Thymus (tissue), 11 donors: ENCODE data around the gene RTKN2. TPM values are rescaled to one million over a fixed set of nuclear protein-coding genes. Genes with fewer than 3 reads are reported as not detected.

Experiments used
- DNase-seq, 9 donors: peaks; one replicate each; pipeline ENCODE4 v3.0.0-alpha.2; 2013; ENCODE audit warnings: low spot score in 9 of 9, low read depth in 6 of 9, missing footprints in 1 of 9
- H3K27ac ChIP-seq, 2 donors: one replicate each; pipeline ENCODE4 v1.5.1; 2013; ENCODE audit warnings: control low read depth in 1 of 2, low read depth in 1 of 2, low read length in 1 of 2, mild to moderate bottlenecking in 1 of 2, moderate library complexity in 1 of 2
- H3K27me3 ChIP-seq, 2 donors: one replicate each; pipeline ENCODE4 v1.5.1; 2013; ENCODE audit warnings: low read length in 1 of 2; ENCODE audit not compliant: control insufficient read depth in 2 of 2, insufficient read depth in 1 of 2
- H3K36me3 ChIP-seq, 2 donors: one replicate each; pipeline ENCODE4 v1.5.1; 2013; ENCODE audit warnings: low read length in 1 of 2, mild to moderate bottlenecking in 1 of 2, moderate library complexity in 1 of 2; ENCODE audit not compliant: control insufficient read depth in 2 of 2, insufficient read depth in 2 of 2
- H3K4me1 ChIP-seq, 2 donors: one replicate each; pipeline ENCODE4 v1.5.1; 2013; ENCODE audit warnings: low read length in 2 of 2; ENCODE audit not compliant: control insufficient read depth in 2 of 2, insufficient read depth in 2 of 2
- H3K4me3 ChIP-seq, 2 donors: one replicate each; pipeline ENCODE4 v1.5.1; 2013; ENCODE audit warnings: low read length in 2 of 2, control low read depth in 1 of 2, mild to moderate bottlenecking in 1 of 2
- H3K9me3 ChIP-seq, 2 donors: one replicate each; pipeline ENCODE4 v1.5.1; 2013; ENCODE audit warnings: low read length in 1 of 2, mild to moderate bottlenecking in 1 of 2; ENCODE audit not compliant: control insufficient read depth in 2 of 2, insufficient read depth in 1 of 2
- WGBS: extraction: QIAGEN DNeasy Blood & Tissue Kit; methylation state at CpG from one replicate; pipeline ENCODE4 v1.1.7; 2013; 5-methylcytosine and 5-hydroxymethylcytosine counted together
- polyA plus RNA-seq: library from polyadenylated mRNA; stranded (reverse); fragments of 200-250 nt; gene quantifications from one replicate; pipeline ENCODE4 v1.2.3, GENCODE V29; 2013
- total RNA-seq: library from RNA; stranded (reverse); fragments of 120-200 nt; gene quantifications from one replicate; pipeline ENCODE4 v1.2.4, GENCODE V29; 2013
- donor health status: healthy.

RTKN2 gene
- total and polyA plus RNA-seq, 2 donors, result 5.0 to 6.2 TPM

- no peaks in the 10 kb centered on the region for H3K27me3 ChIP-seq
- no peaks in the 10 kb centered on the region for H3K36me3 ChIP-seq
- no peak overlapping the region for H3K4me3 ChIP-seq
- H3K27ac ChIP-seq, result no peak overlapping the region
- WGBS, result 92% methylated on average over 1 of the region's 1 CpG
- H3K4me1 ChIP-seq, result no peaks in the 10 kb centered on the region
- H3K9me3 ChIP-seq, result no peaks in the 10 kb centered on the region
- no peak for DNase-seq
Observed at GRCh38 chr10:62224606-62225005, 44.0 kb downstream of the RTKN2 start.

- peaks cover 0 to 3% of the 10 kb centered on the region in 2 donors for H3K4me1 ChIP-seq
- no peaks in the 10 kb centered on the region for H3K27me3 ChIP-seq
- no peaks in the 10 kb centered on the region for H3K36me3 ChIP-seq
- DNase-seq, result no peak
- no peaks in the 10 kb centered on the region for H3K9me3 ChIP-seq
- H3K4me3 ChIP-seq, result no peak overlapping the region
- no peak overlapping the region for H3K27ac ChIP-seq
- WGBS, result 85% methylated on average over 6 of the region's 6 CpGs
Observed at GRCh38 chr10:62217683-62218082, 51.0 kb downstream of the RTKN2 start.

- WGBS, result 81% methylated on average over 3 of the region's 3 CpGs
- no peak for DNase-seq
- no peaks in the 10 kb centered on the region for H3K27me3 ChIP-seq
- no peak overlapping the region for H3K27ac ChIP-seq
- H3K36me3 ChIP-seq, result no peaks in the 10 kb centered on the region
- no peak overlapping the region for H3K4me3 ChIP-seq
- H3K9me3 ChIP-seq, result no peaks in the 10 kb centered on the region
- H3K4me1 ChIP-seq, result peaks cover 0 to 3% of the 10 kb centered on the region in 2 donors
Observed at GRCh38 chr10:62214364-62214874, 54.2 kb downstream of the RTKN2 start.

- H3K27me3 ChIP-seq, result no peaks in the 10 kb centered on the region
- H3K4me1 ChIP-seq, result no peaks in the 10 kb centered on the region
- no peak overlapping the region for H3K4me3 ChIP-seq
- no peak for DNase-seq
- H3K36me3 ChIP-seq, result no peaks in the 10 kb centered on the region
- H3K27ac ChIP-seq, result no peak overlapping the region
- WGBS, result 96% methylated on average over 2 of the region's 2 CpGs
- no peaks in the 10 kb centered on the region for H3K9me3 ChIP-seq
Observed at GRCh38 chr10:62205750-62206399, 62.8 kb downstream of the RTKN2 start.

GRCh38 chr10:62199584-62199983, 69.1 kb downstream of the RTKN2 start:
- WGBS, result 77% methylated on average over 1 of the region's 1 CpG
- no peak overlapping the region for H3K4me3 ChIP-seq
- no peak overlapping the region for H3K27ac ChIP-seq
- peaks cover 0 to 4% of the 10 kb centered on the region in 2 donors for H3K4me1 ChIP-seq
- H3K36me3 ChIP-seq, result peaks cover 0 to 5% of the 10 kb centered on the region in 2 donors
- DNase-seq, result peak in 5 of 9 donors; percentile 40 to 81 (median 50)
- H3K9me3 ChIP-seq, result no peaks in the 10 kb centered on the region
- no peaks in the 10 kb centered on the region for H3K27me3 ChIP-seq

- peaks cover 0 to 5% of the 10 kb centered on the region in 2 donors for H3K36me3 ChIP-seq
- no peak for DNase-seq
- no peaks in the 10 kb centered on the region for H3K9me3 ChIP-seq
- no peaks in the 10 kb centered on the region for H3K27me3 ChIP-seq
- no peak overlapping the region for H3K27ac ChIP-seq
- H3K4me1 ChIP-seq, result peaks cover 0 to 4% of the 10 kb centered on the region in 2 donors
- no peak overlapping the region for H3K4me3 ChIP-seq
Observed at GRCh38 chr10:62196528-62196927, 72.1 kb downstream of the RTKN2 start.

- Histone ChIP-seq H3K4me3 (no peak overlapping the region), H3K27me3 (no peaks in the 10 kb centered on the region), H3K4me1 (peaks cover 0 to 4% of the 10 kb centered on the region in 2 donors), H3K27ac (no peak overlapping the region), H3K9me3 (no peaks in the 10 kb centered on the region), H3K36me3 (peaks cover 0 to 5% of the 10 kb centered on the region in 2 donors)
- DNase-seq, result no peak
- 93% methylated on average over 1 of the region's 1 CpG for WGBS
Observed at GRCh38 chr10:62195675-62195926, 73.0 kb downstream of the RTKN2 start.

GRCh38 chr10:62194924-62195674, 73.5 kb downstream of the RTKN2 start:
- Histone ChIP-seq H3K4me1 (peaks cover 0 to 4% of the 10 kb centered on the region in 2 donors), H3K27me3 (no peaks in the 10 kb centered on the region), H3K36me3 (peaks cover 0 to 5% of the 10 kb centered on the region in 2 donors), H3K4me3 (no peak overlapping the region), H3K27ac (no peak overlapping the region), H3K9me3 (no peaks in the 10 kb centered on the region)
- DNase-seq, result no peak
- WGBS, result 91% methylated on average over 3 of the region's 3 CpGs

GRCh38 chr10:62193479-62193878, 75.2 kb downstream of the RTKN2 start:
- Histone ChIP-seq H3K9me3 (no peaks in the 10 kb centered on the region), H3K27me3 (no peaks in the 10 kb centered on the region), H3K4me1 (peaks cover 0 to 4% of the 10 kb centered on the region in 2 donors), H3K36me3 (peaks cover 0 to 5% of the 10 kb centered on the region in 2 donors), H3K4me3 (no peak overlapping the region), H3K27ac (no peak overlapping the region)
- no peak for DNase-seq
- over 99% methylated on average over 3 of the region's 3 CpGs for WGBS
